ENCODE results near the gene DHPS.
"Not testable (repeated sequence)": the region's sequence is repeated elsewhere in the genome, so short reads cannot be mapped to it uniquely, and the experiment has no call there.

The DHPS gene

DNA sequence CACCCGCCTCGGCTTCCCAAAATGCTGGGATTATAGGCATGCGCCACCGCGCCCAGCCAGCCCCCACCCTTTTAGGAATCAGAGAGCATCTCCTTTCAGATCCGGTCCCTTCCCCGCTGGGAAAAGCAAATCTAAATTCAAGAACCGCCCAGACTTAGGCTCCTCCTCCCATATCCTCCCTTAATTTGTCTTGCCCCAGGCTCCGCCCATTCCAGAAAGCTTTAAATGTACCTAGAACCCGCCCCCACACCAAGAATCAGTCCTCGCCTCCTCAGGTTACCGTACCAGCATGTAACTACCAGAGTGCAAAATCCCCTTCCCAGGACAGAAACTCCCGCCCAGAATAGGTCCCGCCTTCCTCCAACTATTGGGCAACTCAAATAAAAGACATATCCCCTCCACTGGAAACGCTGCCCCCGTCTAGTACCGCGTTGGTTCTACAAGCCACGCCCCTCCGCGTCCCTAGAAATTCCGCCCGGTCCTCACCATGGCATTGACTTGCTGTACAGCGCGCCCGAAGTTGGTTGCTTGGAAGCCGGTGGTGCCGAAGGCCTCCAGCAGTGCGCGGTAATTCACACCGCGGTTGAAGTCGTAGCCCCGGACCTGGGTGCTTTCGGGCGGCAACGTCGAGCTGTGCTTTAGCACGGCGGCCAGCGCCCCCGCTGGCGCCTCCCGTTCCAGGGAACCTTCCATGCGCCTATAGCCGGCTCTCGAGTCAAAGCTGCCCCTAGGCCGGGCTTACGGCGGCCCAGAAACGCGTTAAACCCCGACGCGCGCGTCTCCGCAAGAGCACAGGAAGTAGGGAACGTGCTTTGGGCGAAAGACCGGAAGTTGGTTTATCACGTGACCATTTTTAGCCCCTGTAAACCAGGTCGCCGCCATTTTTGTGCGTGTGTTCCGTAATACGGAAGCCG is at the start of gene DHPS:
DHPS (minus strand) TSS at position 807 of the 914 bp plus-strand sequence; CDS start at position 693, 114 bp downstream.
- peak; percentile 74 for DNase-seq (ENCODE audit: low read depth)

GRCh38 chr19:12731337-12731736 is 49.7 kb upstream of the DHPS start:
- no peak for DNase-seq (ENCODE audit: low read depth)

DNA sequence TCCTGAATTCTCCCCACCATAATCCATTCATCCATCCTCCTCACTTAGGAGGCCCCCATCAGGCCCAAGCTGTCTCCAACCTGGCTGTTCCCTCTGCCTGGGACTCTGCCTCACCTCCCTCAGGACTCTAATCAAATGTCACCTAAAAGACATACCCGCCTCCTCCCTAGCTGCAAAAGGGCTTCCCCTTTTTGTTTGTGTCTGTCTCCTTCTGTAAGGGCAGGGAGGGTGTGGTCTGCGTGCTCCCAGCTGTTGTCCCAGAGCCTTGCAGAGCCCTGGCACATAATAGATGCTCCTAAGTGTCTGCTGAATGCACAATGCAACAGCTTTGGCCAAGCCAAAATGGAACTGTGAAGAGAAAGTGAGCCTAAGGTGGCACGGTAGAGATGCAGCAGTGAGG is 48.4 kb upstream of the DHPS start:
- DNase-seq (ENCODE audit: low read depth), result no peak

DNA sequence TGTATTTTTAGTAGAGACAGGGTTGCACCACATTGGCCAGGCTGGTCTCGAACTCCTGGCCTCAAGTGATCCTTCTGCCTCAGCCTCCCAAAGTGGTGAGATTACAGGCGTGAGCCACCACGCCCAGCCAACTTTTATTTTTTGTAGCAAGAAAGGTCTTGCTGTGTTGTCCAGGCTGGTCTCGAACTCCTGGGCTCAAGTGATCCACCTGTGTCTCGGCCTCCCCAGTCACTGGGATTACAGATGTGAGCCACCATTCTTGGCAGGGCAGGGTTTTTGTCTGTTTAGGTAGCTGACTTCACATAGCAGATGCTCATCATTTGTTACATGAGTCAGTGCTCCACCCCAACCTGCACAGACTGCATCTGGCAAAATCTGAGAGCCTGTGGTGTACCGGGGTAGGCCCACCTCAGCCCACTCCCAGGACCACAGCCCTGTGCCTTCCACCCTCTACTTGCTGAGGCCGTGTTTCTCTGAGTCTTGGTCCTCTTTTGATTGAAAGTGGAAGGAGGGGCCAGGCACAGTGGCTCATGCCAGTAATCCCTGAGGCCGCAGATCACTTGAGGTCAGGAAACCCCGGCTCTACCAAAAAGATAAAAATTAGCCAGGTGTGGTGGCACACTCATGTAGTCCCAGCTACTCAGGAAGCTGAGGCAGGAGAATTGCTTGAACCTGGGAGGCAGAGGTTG is 46.2 kb upstream of the DHPS start:
- DNase-seq (ENCODE audit: low read depth), result no peak

DNA sequence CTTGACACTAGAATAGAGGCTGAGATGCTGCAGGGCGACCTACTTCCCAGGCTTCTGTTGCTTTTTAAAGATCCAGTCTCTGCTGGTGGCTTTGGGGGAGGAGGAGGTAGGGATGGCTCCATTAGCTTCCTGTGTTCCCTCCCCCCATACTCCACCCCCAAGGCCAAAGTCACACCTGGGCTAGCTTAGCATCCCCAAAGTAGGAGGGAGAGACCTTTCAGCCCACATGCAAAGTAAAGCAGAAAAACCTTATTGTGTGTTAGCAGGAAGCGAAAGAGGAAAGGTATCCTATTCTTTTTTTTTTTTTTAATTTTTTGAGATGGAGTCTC is 45.3 kb upstream of the DHPS start:
- no peak for DNase-seq (ENCODE audit: low read depth)

- DNase-seq (ENCODE audit: low read depth), result not testable (repeated sequence)
Measured at GRCh38 chr19:12725612-12726011, 43.9 kb upstream of the DHPS start.

- peak; percentile 58 for DNase-seq (ENCODE audit: low read depth)
Measured at GRCh38 chr19:12723641-12724426, 42.2 kb upstream of the DHPS start, which contains the start of gene TNPO2. TNPO2 (minus strand) TSS chr19:12723932; CDS start chr19:12720977, 2,955 bp downstream.

GRCh38 chr19:12723381-12723640 is 41.6 kb upstream of the DHPS start:
- DNase-seq (ENCODE audit: low read depth), result no peak

- DNase-seq (ENCODE audit: low read depth), result peak; percentile 81
Measured at GRCh38 chr19:12722566-12723380, 41.1 kb upstream of the DHPS start.

GRCh38 chr19:12721656-12722565 is 40.2 kb upstream of the DHPS start:
- DNase-seq (ENCODE audit: low read depth), result no peak

DNA sequence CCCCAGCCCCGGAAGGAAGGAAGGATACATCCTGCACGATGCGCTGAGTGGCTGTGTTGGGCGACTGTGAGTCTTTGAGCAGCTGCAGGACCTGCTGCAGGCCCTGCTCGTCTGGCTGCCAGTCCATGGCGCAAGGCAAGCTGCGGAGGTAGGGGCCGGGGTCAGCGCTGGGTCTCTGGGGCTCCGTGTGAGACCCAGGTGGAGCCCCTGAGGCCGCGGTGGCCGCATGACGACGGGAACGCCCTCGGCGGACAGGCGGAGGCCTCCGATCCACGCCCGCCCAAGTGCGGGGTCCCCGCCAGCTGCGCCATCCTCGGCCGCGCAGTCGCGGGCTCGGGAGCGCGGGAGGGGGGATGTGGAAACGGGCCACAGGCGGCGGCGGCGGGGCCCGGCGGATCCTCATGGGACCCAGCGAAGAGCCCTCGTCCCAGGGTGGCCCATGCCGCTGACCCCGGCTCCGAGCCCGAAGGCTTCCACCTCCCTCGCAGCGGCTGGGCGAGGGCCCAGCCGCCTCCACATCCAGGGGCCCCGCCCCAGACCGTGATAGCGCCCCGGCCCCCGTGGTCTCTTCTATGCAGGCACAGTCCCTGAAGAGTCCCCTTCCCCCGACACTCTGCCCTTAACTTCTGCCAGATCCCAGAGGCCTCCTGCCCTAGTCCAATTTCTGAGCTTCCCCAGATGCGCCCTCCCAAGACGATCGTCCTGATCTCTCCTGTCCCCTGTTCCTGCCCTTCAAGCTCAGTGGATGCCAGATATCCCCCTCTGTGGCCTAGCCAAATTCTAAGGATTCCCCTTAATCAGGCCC is 39.4 kb upstream of the DHPS start:
- DNase-seq (ENCODE audit: low read depth), result no peak

GRCh38 chr19:12720296-12720695 is 38.6 kb upstream of the DHPS start:
- no peak for DNase-seq (ENCODE audit: low read depth)

- no peak for DNase-seq (ENCODE audit: low read depth)
Measured at GRCh38 chr19:12715929-12716328, 34.2 kb upstream of the DHPS start.

- DNase-seq (ENCODE audit: low read depth), result no peak
Measured at GRCh38 chr19:12715102-12715501, 33.4 kb upstream of the DHPS start.

GRCh38 chr19:12713304-12713703 is 31.6 kb upstream of the DHPS start:
- DNase-seq (ENCODE audit: low read depth), result not testable (repeated sequence)

DNA sequence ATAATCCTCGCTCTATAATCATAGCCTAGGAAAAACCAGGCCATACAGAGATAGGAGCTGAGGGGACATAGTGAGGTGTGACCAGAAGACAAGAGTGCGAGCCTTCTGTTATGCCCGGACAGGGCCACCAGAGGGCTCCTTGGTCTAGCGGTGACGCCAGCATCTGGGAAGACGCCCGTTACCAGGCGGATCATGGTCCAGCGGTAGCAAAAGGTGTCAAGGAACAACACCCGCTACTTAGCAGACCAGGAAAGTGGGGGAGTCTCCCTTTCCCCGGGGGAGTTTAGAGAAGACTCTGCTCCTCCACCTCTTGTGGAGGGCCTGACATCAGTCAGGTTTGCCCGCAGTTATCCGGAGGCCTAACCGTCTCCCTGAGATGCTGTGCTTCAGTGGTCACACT is 30.4 kb upstream of the DHPS start:
- not testable (repeated sequence) for DNase-seq (ENCODE audit: low read depth)

GRCh38 chr19:12711187-12711586 is 29.5 kb upstream of the DHPS start:
- DNase-seq (ENCODE audit: low read depth), result no peak

DNA sequence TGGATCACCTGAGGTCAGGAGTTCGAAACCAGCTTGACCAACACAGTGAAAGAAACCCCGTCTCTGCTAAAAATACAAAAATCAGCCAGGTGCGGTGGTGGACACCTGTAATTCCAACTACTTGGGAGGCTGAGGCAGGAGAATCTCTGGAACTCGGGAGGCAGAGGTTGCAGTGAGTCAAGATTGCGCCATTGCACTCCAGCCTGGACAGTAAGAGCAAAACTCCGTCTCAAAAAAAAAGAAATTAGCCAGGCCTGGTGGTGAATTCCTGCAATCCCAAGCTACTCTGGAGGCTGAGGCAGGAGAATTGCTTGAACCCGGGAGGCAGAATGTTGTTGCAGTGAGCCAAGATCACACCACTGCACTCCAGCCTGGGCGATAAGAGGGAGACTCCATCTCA is 27.0 kb upstream of the DHPS start:
- no peak for DNase-seq (ENCODE audit: low read depth)

DNA sequence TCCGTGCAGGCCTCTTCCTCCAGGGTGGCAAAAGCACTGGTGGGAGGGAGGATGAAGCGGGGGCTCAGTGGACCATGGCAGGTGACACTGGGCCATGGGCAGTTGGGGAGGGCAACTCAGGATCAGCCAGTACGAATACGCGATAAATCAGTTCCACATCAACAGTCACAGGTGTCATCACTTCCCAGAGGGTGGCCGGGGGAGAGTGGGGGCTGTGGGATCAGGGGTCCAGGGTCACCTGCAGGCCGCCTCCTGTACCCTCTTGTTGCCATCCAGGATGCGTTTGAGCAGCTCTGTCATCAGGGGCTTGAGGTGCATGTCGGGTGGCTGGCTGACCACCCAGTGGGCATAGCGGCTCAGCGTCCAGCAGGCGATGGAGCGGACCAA is 24.6 kb upstream of the DHPS start:
- no peak for DNase-seq (ENCODE audit: low read depth)
